Neural cell (in vitro differentiated cells): ENCODE measurements around the gene XPNPEP3. TPM values are rescaled to one million over a fixed set of nuclear protein-coding genes. Genes with fewer than 3 reads are reported as not detected.
A peak's percentile ranks its signal among the peaks of the same experiment; 100 is the strongest.

Experiments
- H2AFZ ChIP-seq: fragments of 200-600, 300-800 bp; sonication (generic), shearing (Covaris generic); 2 replicates; pipeline ENCODE4 v1.6.0; 2014; ENCODE audit warnings: low read depth, mild to moderate bottlenecking, antibody characterized with exemption, low read length, moderate library complexity
- H3F3A ChIP-seq: fragments of 200-600 bp; shearing (Covaris generic); 2 replicates; pipeline ENCODE4 v1.6.1; 2016; ENCODE audit warnings: mild to moderate bottlenecking, moderate library complexity, mixed read lengths, antibody characterized with exemption, low read length; ENCODE audit not compliant: insufficient read depth, poor library complexity, severe bottlenecking
- H3K27ac ChIP-seq: fragments of 200-600, 300-800 bp; sonication (generic), shearing (Covaris generic); 2 replicates; pipeline ENCODE4 v1.5.1; 2014; ENCODE audit warnings: mild to moderate bottlenecking, low read length, moderate library complexity
- H3K27me3 ChIP-seq: fragments of 300-800, 200-600 bp; sonication (generic), shearing (Covaris generic); 2 replicates; pipeline ENCODE4 v1.6.0; 2014; ENCODE audit warnings: mild to moderate bottlenecking, low read depth, low read length, moderate library complexity; ENCODE audit not compliant: insufficient read depth
- H3K36me3 ChIP-seq: fragments of 300-800, 200-600 bp; sonication (generic), shearing (Covaris generic); 2 replicates; pipeline ENCODE4 v1.5.1; 2014; ENCODE audit warnings: mild to moderate bottlenecking, antibody characterized with exemption, low read length, moderate library complexity; ENCODE audit not compliant: insufficient read depth
- H3K4me2 ChIP-seq: fragments of 300-800, 200-600 bp; sonication (generic), shearing (Covaris generic); 2 replicates; pipeline ENCODE4 v1.6.0; 2014; ENCODE audit warnings: mild to moderate bottlenecking, low read length
- H3K4me3 ChIP-seq: fragments of 300-800, 200-600 bp; sonication (generic), shearing (Covaris generic); 2 replicates; pipeline ENCODE4 v1.5.1; 2014; ENCODE audit warnings: mild to moderate bottlenecking, low read length, moderate library complexity
- H3K79me2 ChIP-seq: fragments of 200-600 bp; shearing (Covaris generic); replicated peaks from 2 replicates; pipeline ENCODE4 v1.6.0; 2014; ENCODE audit warnings: mild to moderate bottlenecking, low read length, moderate library complexity; ENCODE audit not compliant: insufficient read depth
- H3K9ac ChIP-seq: fragments of 300-800, 200-600 bp; sonication (generic), shearing (Covaris generic); 2 replicates; pipeline ENCODE4 v1.6.1; 2016; ENCODE audit warnings: mild to moderate bottlenecking, low read length, mixed read lengths
- H3K9me2 ChIP-seq: fragments of 200-600 bp; shearing (Covaris generic); 2 replicates; pipeline ENCODE4 v1.6.1; 2016; ENCODE audit warnings: mild to moderate bottlenecking, low read length, mixed read lengths; ENCODE audit not compliant: insufficient read depth
- H3K9me3 ChIP-seq: fragments of 200-600, 300-800 bp; sonication (generic), shearing (Covaris generic); 2 replicates; pipeline ENCODE4 v1.6.1; 2016; ENCODE audit warnings: mild to moderate bottlenecking, mixed run types, low read length, moderate library complexity, mixed read lengths
- H4K20me1 ChIP-seq: fragments of 200-600 bp; shearing (Covaris generic); 2 replicates; pipeline ENCODE4 v1.6.1; 2016; ENCODE audit warnings: mild to moderate bottlenecking, mixed run types; ENCODE audit not compliant: insufficient read depth
- CTCF ChIP-seq: fragments of 450-650 bp; IDR thresholded peaks from 2 replicates; pipeline ENCODE4 v1.5.1; 2014; ENCODE audit warnings: antibody characterized with exemption, mild to moderate bottlenecking, moderate library complexity; ENCODE audit not compliant: poor library complexity, severe bottlenecking
- EP300 ChIP-seq: fragments of 450-650 bp; conservative IDR thresholded peaks from 2 replicates; pipeline ENCODE4 v1.6.1; 2014; ENCODE audit warnings: antibody characterized with exemption, mild to moderate bottlenecking, moderate library complexity; ENCODE audit not compliant: poor library complexity, severe bottlenecking
- EZH2 ChIP-seq: fragments of 200-600, 300-800 bp; shearing (Covaris generic), sonication (generic); IDR thresholded peaks from 2 replicates; pipeline ENCODE4 v1.6.1; 2014; ENCODE audit warnings: antibody characterized with exemption, low read length, borderline replicate concordance, mild to moderate bottlenecking; ENCODE audit not compliant: insufficient read depth, poor library complexity, severe bottlenecking
- MXI1 ChIP-seq: fragments of 450-650 bp; conservative IDR thresholded peaks from 2 replicates; pipeline ENCODE4 v1.6.1; 2014; ENCODE audit warnings: antibody characterized with exemption, mild to moderate bottlenecking; ENCODE audit not compliant: poor library complexity, severe bottlenecking
- POLR2AphosphoS5 ChIP-seq: IDR thresholded peaks from 2 replicates; pipeline ENCODE4 v1.6.1; 2012
- RAD21 ChIP-seq: fragments of 450-650 bp; conservative IDR thresholded peaks from 2 replicates; pipeline ENCODE4 v1.6.1; 2014; ENCODE audit warnings: antibody characterized with exemption, mild to moderate bottlenecking, moderate library complexity
- REST ChIP-seq: IDR thresholded peaks from 2 replicates; pipeline ENCODE4 v1.6.1; 2012; ENCODE audit warnings: borderline replicate concordance
- SMC3 ChIP-seq: fragments of 450-650 bp; conservative IDR thresholded peaks from 2 replicates; pipeline ENCODE4 v1.6.1; 2014; ENCODE audit warnings: antibody characterized with exemption, mild to moderate bottlenecking, moderate library complexity; ENCODE audit not compliant: poor library complexity
- TAF1 ChIP-seq: IDR thresholded peaks from 2 replicates; pipeline ENCODE4 v1.6.1; 2012; ENCODE audit warnings: low read depth
- polyA plus RNA-seq: library from polyadenylated mRNA; depleted of rRNA; stranded (reverse); fragments of >200 nt; gene quantifications from 2 replicates; pipeline ENCODE4 v1.2.3, GENCODE V29; 2014

XPNPEP3 gene
- polyA plus RNA-seq, 1 donor from 2014 or later: 5.2 TPM

GRCh38 chr22:40853961-40854360 is 3.0 kb upstream of the XPNPEP3 start:
- peaks cover 4% of the 10 kb centered on the region for H3F3A ChIP-seq
- no peaks in the 10 kb centered on the region for H3K36me3 ChIP-seq
- no peak for TF ChIP-seq EZH2
- TF ChIP-seq REST: no peak
- TF ChIP-seq RAD21: no peak
- no peak for TF ChIP-seq CTCF
- no peak for TF ChIP-seq SMC3
- no peak for TF ChIP-seq EP300
- TF ChIP-seq MXI1: no peak
- TF ChIP-seq TAF1: no peak
- no peak for TF ChIP-seq POLR2AphosphoS5
- no peaks in the 10 kb centered on the region for H3K9me2 ChIP-seq
- H3K27me3 ChIP-seq: no peaks in the 10 kb centered on the region
- H3K9ac ChIP-seq: no peak overlapping the region
- peak overlapping the region; percentile 85 for H3K4me3 ChIP-seq
- H3K79me2 ChIP-seq: peaks cover 84% of the 10 kb centered on the region
- H3K4me2 ChIP-seq: peak overlapping the region; percentile 56
- peaks cover 3% of the 10 kb centered on the region for H4K20me1 ChIP-seq
- H3K27ac ChIP-seq: no peak overlapping the region
- H2AFZ ChIP-seq: no peak overlapping the region
- no peaks in the 10 kb centered on the region for H3K9me3 ChIP-seq

GRCh38 chr22:40855071-40855978 is 1.6 kb upstream of the XPNPEP3 start:
- peak overlapping the region; percentile 73 for H2AFZ ChIP-seq
- peak overlapping the region; percentile 92 for H3K9ac ChIP-seq
- H3K27ac ChIP-seq: peak overlapping the region; percentile 97
- peak overlapping the region; percentile 56 for H3K4me2 ChIP-seq
- no peaks in the 10 kb centered on the region for H3K9me3 ChIP-seq
- peaks cover 4% of the 10 kb centered on the region for H3F3A ChIP-seq
- H3K79me2 ChIP-seq: peaks cover 89% of the 10 kb centered on the region
- no peaks in the 10 kb centered on the region for H3K36me3 ChIP-seq
- H4K20me1 ChIP-seq: peaks cover 3% of the 10 kb centered on the region
- TF ChIP-seq REST: no peak
- TF ChIP-seq TAF1: no peak
- TF ChIP-seq SMC3: no peak
- TF ChIP-seq MXI1: no peak
- no peak for TF ChIP-seq RAD21
- TF ChIP-seq CTCF: no peak
- TF ChIP-seq EP300: no peak
- no peak for TF ChIP-seq POLR2AphosphoS5
- no peak for TF ChIP-seq EZH2
- no peaks in the 10 kb centered on the region for H3K27me3 ChIP-seq
- H3K9me2 ChIP-seq: no peaks in the 10 kb centered on the region
- H3K4me3 ChIP-seq: peak overlapping the region; percentile 85
